ENCODE data around the gene SMIM20. TPM values are rescaled to one million over a fixed set of nuclear protein-coding genes. Genes with fewer than 3 reads are reported as not detected.

The SMIM20 gene
- polyA plus RNA-seq, 1 donor from 2014 or later: 65.3 TPM

- Mint-ChIP-seq H3K4me1 (peaks cover 53 to 65% (median 63%) of the 10 kb centered on the region in 3 donors), H3K27ac (no peak overlapping the region), H3K9me3 (peaks cover 0 to 2% (median 0%) of the 10 kb centered on the region in 3 donors), H3K27me3 (peaks cover 2% of the 10 kb centered on the region), H3K36me3 (no peaks in the 10 kb centered on the region), H3K4me3 (no peak overlapping the region)
Measured at GRCh38 chr4:25881193-25881592, 32.8 kb upstream of the SMIM20 start.

DNA sequence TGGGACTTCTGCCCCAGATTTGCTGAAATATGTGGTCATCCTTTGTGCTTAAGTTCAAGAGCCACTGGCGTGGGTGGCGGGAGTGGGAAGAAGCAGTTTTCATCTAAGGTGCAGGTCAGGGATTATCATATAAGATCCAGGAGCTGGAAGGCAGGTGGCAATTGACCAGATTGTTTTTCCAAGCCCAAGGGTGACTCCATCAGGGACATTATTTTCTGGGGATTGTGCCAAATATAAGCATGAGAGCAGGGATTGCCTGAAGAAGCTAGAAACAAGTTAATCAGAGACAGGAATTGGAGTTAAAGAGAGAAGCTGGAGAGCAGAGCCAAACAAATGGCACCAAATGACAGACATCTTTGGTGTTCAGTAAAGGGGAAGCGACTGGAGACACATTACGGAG is 31.8 kb upstream of the SMIM20 start:
- Mint-ChIP-seq H3K9me3 (peaks cover 0 to 2% (median 0%) of the 10 kb centered on the region in 3 donors), H3K4me1 (peaks cover 44 to 57% (median 57%) of the 10 kb centered on the region in 3 donors), H3K36me3 (peaks cover 1% of the 10 kb centered on the region), H3K27ac (peak overlapping the region in 2 of 3 donors; percentile 2 to 11), H3K27me3 (peaks cover 2% of the 10 kb centered on the region), H3K4me3 (no peak overlapping the region)

DNA sequence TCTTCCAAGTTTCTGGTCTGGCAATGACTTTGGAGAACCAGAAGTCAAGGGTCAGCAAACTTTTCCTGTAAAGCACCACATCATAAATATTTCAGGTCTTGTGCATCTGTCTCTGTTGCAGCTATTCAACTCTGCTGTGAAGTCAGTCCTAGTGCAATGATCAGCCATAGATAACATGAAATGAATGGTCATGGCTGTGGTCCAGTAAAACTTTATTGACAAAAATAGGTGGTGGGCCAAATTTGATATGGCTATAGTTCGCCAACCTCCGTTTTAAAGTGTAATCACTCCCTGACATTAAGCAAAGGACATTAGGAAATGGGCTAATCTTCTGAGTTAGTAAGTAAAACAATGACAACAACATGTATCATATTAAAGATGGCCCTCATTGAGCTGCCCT is 30.5 kb upstream of the SMIM20 start:
- H3K4me3 Mint-ChIP-seq: no peak overlapping the region
- H3K27ac Mint-ChIP-seq: peak overlapping the region in 2 of 3 donors; percentile 19 to 34
- H3K4me1 Mint-ChIP-seq: peaks cover 39 to 56% (median 50%) of the 10 kb centered on the region in 3 donors
- peaks cover 0 to 2% (median 0%) of the 10 kb centered on the region in 3 donors for H3K9me3 Mint-ChIP-seq
- H3K36me3 Mint-ChIP-seq: peaks cover 1% of the 10 kb centered on the region
- peaks cover 2% of the 10 kb centered on the region for H3K27me3 Mint-ChIP-seq

- peak overlapping the region in 2 of 4 donors; percentile 9 to 76 for H3K4me3 Mint-ChIP-seq
- peak overlapping the region; percentile 19 to 68 (median 34) for H3K27ac Mint-ChIP-seq
- peaks cover 1% of the 10 kb centered on the region for H3K36me3 Mint-ChIP-seq
Measured at GRCh38 chr4:25884031-25884782, 29.8 kb upstream of the SMIM20 start.

DNA sequence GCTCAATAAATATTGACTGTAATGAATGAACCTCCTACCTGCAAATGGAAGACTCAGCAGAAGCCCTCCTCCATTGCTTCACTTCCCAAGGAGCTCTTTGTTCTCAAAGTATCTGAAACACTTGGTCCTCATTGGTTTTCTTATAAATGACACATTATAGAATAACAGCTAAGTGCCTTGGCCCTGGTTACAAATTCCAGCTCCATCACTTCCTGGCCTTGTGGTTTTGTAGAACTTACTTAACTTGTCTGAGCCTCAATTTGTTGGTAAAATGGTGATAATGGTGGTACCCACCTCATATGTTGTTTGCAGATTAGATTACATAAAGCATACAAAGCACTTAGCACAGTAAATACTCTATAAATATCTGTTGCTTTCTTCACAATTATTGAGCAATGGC is 25.2 kb upstream of the SMIM20 start:
- Mint-ChIP-seq H3K27me3 (no peaks in the 10 kb centered on the region), H3K4me1 (peaks cover 18 to 28% (median 21%) of the 10 kb centered on the region in 3 donors)

More at GRCh38 chr4:25884031-25884782, 29.8 kb upstream of the SMIM20 start:
- peaks cover 2% of the 10 kb centered on the region for H3K27me3 Mint-ChIP-seq
- peaks cover 35 to 58% (median 47%) of the 10 kb centered on the region in 3 donors for H3K4me1 Mint-ChIP-seq
- H3K9me3 Mint-ChIP-seq: peaks cover 0 to 2% (median 0%) of the 10 kb centered on the region in 3 donors

DNA sequence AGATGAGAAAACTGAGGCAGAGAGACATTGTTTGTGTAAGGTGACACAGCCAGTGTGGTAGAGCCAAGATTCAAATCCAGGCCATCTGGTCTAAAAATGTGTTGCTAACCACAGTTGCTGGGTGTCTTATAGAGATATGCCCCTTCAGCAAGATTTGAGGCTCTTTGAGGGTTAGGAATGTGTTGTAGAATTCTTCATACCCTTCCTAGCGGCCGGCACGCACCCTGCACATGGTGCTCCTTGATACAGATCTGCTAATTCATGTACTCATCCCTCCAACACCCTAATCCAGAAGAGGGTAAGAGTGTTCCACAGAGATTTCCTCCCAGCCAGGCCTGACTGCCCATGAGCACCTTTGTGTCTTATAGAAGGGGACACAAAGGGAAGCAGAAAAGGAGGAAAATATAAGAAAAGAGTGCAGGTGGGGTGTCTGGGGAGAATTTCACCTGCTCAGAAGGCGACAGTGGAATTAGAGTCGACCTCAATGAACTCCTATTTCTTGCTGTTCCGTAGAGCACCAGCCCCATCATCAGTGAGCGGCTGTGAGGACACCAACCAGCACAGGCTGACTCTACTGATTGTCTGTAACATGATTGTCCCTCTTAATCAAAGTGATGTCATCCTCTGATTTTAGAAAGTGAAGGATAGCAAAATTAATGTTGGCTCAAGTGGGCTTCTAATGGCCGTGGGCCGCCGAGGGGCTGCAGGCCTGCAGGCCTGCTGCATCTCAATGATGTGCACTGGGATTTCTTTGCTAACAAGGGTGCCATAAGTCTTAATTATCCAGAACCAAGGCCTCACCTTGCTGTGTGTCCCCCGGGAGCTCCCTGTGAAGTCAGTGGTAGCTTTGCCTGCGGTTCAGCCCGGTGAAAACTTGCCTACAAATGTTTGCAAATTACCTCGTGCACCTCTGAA is 24.2 kb upstream of the SMIM20 start:
- H3K9me3 Mint-ChIP-seq: no peaks in the 10 kb centered on the region

More for the DNA sequence above, 25.2 kb upstream of the SMIM20 start:
- no peak overlapping the region for H3K4me3 Mint-ChIP-seq
- no peaks in the 10 kb centered on the region for H3K9me3 Mint-ChIP-seq
- peaks cover 6% of the 10 kb centered on the region for H3K36me3 Mint-ChIP-seq
- H3K27ac Mint-ChIP-seq: peak overlapping the region in 1 of 3 donors; percentile 25

DNA sequence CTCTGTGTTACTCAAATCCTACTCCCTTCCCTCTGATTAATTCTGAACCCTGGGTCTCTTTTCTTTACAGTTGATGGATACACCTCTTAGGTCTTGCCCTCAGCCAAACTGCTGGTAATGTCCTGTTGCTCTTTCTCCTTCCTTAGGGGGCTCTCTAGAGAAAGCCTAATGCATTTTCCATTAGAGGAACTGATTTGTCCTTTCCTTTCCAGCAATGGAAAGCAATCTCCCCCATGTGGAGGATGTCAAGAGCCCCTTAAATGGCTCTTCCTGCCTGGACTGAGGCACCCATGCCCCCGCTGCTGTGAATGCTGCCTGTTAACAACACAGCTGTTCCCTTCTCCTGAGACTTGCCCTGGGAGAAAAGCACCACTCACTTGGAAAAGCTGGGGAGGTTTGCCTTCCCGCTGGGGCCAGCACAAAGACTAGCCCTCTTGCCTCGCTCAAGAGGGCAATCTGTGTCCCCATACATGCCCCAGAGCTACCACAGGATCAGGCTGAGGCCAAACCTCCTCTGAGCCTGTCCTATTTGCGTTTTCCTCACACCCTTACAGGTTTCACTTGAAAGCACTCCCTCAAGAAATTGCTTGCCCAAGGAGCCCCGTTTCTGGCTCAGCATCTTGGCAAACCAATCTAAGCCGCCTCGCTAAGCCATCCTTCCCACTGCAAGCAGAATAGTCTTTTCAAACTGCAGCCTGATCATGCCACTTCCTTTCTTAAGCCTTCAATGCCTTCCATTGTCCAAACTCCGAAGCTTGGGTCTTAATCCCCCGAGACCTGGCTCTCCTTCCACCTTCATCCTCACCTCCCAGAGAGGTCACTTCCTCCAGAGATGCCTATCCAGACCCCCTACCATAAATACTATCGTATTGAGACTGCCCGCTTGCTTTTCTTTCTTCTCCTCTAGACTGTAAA is 23.2 kb upstream of the SMIM20 start:
- H3K4me1 Mint-ChIP-seq: peaks cover 5 to 19% (median 6%) of the 10 kb centered on the region in 3 donors
- no peaks in the 10 kb centered on the region for H3K9me3 Mint-ChIP-seq
- H3K27me3 Mint-ChIP-seq: no peaks in the 10 kb centered on the region
- peaks cover 11% of the 10 kb centered on the region for H3K36me3 Mint-ChIP-seq
- no peak overlapping the region for H3K27ac Mint-ChIP-seq
- H3K4me3 Mint-ChIP-seq: peak overlapping the region in 1 of 4 donors; percentile 13

More for the DNA sequence above, 24.2 kb upstream of the SMIM20 start:
- Mint-ChIP-seq H3K27me3 (no peaks in the 10 kb centered on the region), H3K27ac (no peak overlapping the region), H3K36me3 (peaks cover 6% of the 10 kb centered on the region), H3K4me3 (peak overlapping the region in 1 of 4 donors; percentile 22), H3K4me1 (peaks cover 7 to 18% (median 10%) of the 10 kb centered on the region in 3 donors)

DNA sequence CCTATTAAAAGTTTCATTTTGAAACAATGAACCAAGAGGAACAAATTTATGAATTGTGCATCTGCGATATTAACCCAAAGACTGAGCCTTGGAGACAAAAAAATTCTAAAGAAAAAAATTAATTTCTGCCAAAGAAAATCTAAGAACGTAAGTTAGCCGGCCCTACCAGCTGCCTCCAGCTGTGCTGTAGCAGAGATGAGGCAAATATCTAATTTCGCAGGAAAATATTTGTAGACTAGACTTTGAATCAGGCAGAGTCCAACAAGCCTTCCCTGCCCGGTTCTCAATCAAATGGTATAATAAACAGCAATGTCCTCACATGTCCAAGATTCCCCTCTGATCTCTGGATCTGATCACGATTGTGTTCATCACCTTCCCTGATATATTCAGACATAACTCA is 21.2 kb upstream of the SMIM20 start:
- H3K27me3 Mint-ChIP-seq: no peaks in the 10 kb centered on the region
- H3K27ac Mint-ChIP-seq: no peak overlapping the region
- no peak overlapping the region for H3K4me3 Mint-ChIP-seq
- peaks cover 5 to 13% (median 6%) of the 10 kb centered on the region in 3 donors for H3K4me1 Mint-ChIP-seq
- H3K9me3 Mint-ChIP-seq: no peaks in the 10 kb centered on the region
- peaks cover 9% of the 10 kb centered on the region for H3K36me3 Mint-ChIP-seq

DNA sequence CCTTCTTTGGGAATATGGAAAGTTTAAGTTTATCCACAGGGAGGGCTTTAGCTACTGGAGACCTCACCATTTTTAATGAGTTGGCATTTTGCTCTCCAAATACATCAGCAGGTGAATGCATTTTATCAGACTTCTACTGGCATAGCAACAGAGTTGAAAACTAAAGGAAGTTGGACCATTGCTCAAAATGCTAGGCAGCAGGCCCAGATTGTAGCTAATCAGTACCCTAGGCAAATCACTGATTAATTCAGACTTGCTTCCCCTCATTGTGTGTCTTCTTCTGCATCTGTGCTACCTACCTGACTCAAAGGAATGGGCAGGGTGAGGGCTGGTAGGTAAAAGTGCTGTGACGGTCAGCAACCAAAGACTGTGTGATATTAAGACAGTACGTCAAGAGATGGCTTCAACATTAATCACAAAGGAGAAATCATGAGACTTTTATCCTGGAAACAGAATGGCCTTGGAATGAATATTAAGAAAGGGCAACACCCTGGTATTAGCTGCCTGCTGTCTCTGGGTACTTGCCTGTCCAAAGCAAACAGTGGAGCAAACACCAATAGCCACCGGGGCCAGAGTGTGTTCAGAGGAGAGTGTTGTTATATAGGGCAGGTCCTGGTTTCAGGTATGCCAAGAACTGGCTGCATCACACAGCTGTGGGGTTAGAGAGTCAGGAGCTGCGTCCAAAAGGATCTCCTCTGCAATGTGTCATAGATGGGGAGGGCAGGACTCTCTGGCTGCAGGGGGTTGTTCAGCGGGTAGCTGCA is 17.1 kb upstream of the SMIM20 start:
- Mint-ChIP-seq H3K27me3 (no peaks in the 10 kb centered on the region), H3K4me1 (peaks cover 6 to 7% (median 7%) of the 10 kb centered on the region in 3 donors), H3K9me3 (no peaks in the 10 kb centered on the region), H3K36me3 (peaks cover 5% of the 10 kb centered on the region), H3K27ac (no peak overlapping the region), H3K4me3 (no peak overlapping the region)

GRCh38 chr4:25900310-25900709 is 13.7 kb upstream of the SMIM20 start:
- Mint-ChIP-seq H3K4me3 (no peak overlapping the region), H3K9me3 (no peaks in the 10 kb centered on the region), H3K36me3 (peaks cover 3% of the 10 kb centered on the region), H3K27ac (no peak overlapping the region), H3K27me3 (no peaks in the 10 kb centered on the region), H3K4me1 (peaks cover 25 to 31% (median 28%) of the 10 kb centered on the region in 3 donors)

DNA sequence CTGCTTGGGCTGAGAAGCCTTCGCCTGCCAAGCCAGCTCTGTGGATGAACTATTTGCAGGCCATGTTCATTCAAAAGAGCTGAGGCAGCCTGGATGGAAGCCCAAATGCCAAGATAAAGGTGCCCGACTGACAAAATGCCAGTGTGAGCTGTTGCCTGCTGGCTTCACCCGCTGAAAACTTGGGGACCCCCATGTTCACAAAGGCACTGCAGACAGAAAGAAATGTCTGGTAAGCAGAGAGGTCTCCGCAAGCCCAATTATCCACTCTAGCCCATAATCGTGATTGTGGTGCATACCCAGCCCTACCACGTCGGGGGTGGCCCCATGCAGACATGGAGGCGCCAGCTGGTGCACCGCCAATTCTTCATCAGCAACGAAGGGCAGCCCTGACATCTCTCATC is 13.0 kb upstream of the SMIM20 start:
- Mint-ChIP-seq H3K9me3 (no peaks in the 10 kb centered on the region), H3K4me1 (peaks cover 26 to 36% (median 32%) of the 10 kb centered on the region in 3 donors), H3K27ac (peak overlapping the region in 1 of 3 donors; percentile 63), H3K27me3 (no peaks in the 10 kb centered on the region), H3K4me3 (no peak overlapping the region), H3K36me3 (no peaks in the 10 kb centered on the region)

DNA sequence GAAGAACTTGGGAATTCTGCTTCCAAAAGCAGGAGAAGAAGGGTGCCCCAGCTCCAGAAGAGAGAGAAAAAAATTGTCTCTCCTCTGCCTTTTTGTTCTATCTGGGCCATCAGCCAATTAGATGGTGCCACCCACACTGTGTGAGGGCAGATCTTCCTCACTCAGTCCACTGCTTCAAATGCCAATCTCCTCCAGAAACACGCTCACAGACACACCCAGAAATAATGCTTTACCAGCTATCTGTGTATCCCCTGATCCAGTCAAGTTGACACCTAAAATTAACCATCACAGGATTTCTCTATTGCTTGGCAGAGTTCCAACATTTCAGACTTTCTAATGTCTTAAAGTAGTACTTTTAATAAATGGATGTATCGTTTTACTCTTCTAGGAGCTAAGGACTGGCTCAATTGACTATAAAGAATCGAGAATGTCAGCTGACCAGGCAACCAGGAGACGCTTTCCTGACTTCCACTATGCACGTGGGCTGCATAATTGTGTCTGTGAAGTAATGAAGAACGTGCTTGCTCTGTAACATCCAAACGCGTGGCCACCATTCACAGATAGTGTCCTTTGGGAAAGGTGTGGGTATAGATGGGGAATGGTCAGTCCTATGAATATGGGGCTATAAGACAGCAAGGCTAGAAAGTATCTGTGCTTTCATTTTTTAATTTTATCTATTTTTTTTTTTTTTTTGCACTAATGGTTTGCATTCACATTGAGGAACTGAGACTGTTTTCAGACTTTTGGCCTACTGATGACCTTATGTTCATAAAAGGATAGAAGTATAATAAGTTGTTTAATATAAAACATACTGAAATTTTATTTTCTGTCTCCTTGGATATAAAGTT is 9.9 kb upstream of the SMIM20 start:
- Mint-ChIP-seq H3K27ac (peak overlapping the region; percentile 47 to 93 (median 64)), H3K4me3 (peak overlapping the region in 3 of 4 donors; percentile 24 to 75 (median 64)), H3K4me1 (peaks cover 31 to 41% (median 40%) of the 10 kb centered on the region in 3 donors)

DNA sequence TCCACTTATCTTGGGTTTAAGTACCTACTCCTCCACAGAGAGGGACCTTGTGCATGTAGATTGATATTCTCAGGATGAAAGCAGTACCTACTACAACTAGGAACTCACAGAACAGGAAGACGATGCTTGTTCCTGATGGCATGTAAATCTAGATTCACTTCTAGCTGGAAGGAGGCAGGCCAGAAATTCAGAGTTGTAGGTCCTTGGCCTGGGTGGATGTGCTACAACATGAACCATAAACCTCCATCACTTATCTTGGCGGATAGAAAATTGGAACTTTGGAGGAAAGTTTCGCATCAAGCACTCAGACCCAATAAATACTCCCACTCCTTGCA is 9.3 kb upstream of the SMIM20 start:
- peak overlapping the region in 3 of 4 donors; percentile 24 to 75 (median 64) for H3K4me3 Mint-ChIP-seq
- H3K4me1 Mint-ChIP-seq: peaks cover 31 to 43% (median 40%) of the 10 kb centered on the region in 3 donors
- peak overlapping the region; percentile 47 to 93 (median 64) for H3K27ac Mint-ChIP-seq
- peaks cover 0 to 3% (median 2%) of the 10 kb centered on the region in 3 donors for H3K9me3 Mint-ChIP-seq
- peaks cover 2% of the 10 kb centered on the region for H3K36me3 Mint-ChIP-seq
- H3K27me3 Mint-ChIP-seq: no peaks in the 10 kb centered on the region

More for the DNA sequence above, 9.9 kb upstream of the SMIM20 start:
- H3K9me3 Mint-ChIP-seq: peaks cover 0 to 2% (median 1%) of the 10 kb centered on the region in 3 donors
- no peaks in the 10 kb centered on the region for H3K36me3 Mint-ChIP-seq
- no peaks in the 10 kb centered on the region for H3K27me3 Mint-ChIP-seq
